H9 (cell line): ENCODE data around the gene RBSN. TPM values are rescaled to one million over a fixed set of nuclear protein-coding genes. Genes with fewer than 3 reads are reported as not detected.

Experiments used
- DNase-seq: peaks from one replicate; pipeline ENCODE4 v3.0.0-alpha.2; 2017
- H2AFZ ChIP-seq: one replicate; pipeline ENCODE4 v1.6.1; 2013; ENCODE audit warnings: mild to moderate bottlenecking, low read length, control low read depth, moderate library complexity
- H2AK5ac ChIP-seq: 2 replicates; pipeline ENCODE4 v1.6.1; 2013; ENCODE audit warnings: low read length, control low read depth, mixed read lengths; ENCODE audit not compliant: insufficient read length
- H2BK120ac ChIP-seq: one replicate; pipeline ENCODE4 v1.6.1; 2013; ENCODE audit warnings: low read depth, mild to moderate bottlenecking, low read length, control low read depth, inconsistent platforms; ENCODE audit not compliant: poor library complexity, severe bottlenecking
- H2BK12ac ChIP-seq: 2 replicates; pipeline ENCODE4 v1.6.1; 2013; ENCODE audit warnings: low read length, control low read depth, mixed read lengths, low read depth; ENCODE audit not compliant: insufficient read length
- H2BK15ac ChIP-seq: 2 replicates; pipeline ENCODE4 v1.6.1; 2013; ENCODE audit warnings: low read depth, low read length, control low read depth
- H2BK20ac ChIP-seq: one replicate; pipeline ENCODE4 v1.6.1; 2013; ENCODE audit warnings: low read depth, mild to moderate bottlenecking, low read length, control low read depth, inconsistent platforms; ENCODE audit not compliant: poor library complexity, severe bottlenecking
- H2BK5ac ChIP-seq: 2 replicates; pipeline ENCODE4 v1.6.1; 2013; ENCODE audit warnings: low read length, control low read depth, mixed read lengths; ENCODE audit not compliant: insufficient read length
- H3K14ac ChIP-seq: 2 replicates; pipeline ENCODE4 v1.6.1; 2013; ENCODE audit warnings: low read length, control low read depth; ENCODE audit not compliant: insufficient read depth
- H3K18ac ChIP-seq: 2 replicates; pipeline ENCODE4 v1.6.1; 2013; ENCODE audit warnings: low read depth, mild to moderate bottlenecking, mixed read lengths, low read length, control low read depth; ENCODE audit not compliant: insufficient read length
- H3K23ac ChIP-seq: 2 replicates; pipeline ENCODE4 v1.6.1; 2013; ENCODE audit warnings: low read length, control low read depth, mixed read lengths, low read depth; ENCODE audit not compliant: insufficient read length
- H3K23me2 ChIP-seq: 2 replicates; pipeline ENCODE4 v1.6.1; 2013; ENCODE audit warnings: low read depth, mild to moderate bottlenecking, mixed read lengths, low read length, control low read depth; ENCODE audit not compliant: insufficient read length, poor library complexity, severe bottlenecking
- H3K27ac ChIP-seq: 2 replicates; pipeline ENCODE4 v1.5.1; 2013; ENCODE audit warnings: low read length, control low read depth, mixed read lengths, low read depth; ENCODE audit not compliant: insufficient read length
- H3K27me3 ChIP-seq: 2 replicates; pipeline ENCODE4 v1.6.1; 2013; ENCODE audit warnings: low read length, control low read depth, inconsistent platforms; ENCODE audit not compliant: insufficient read depth
- H3K4ac ChIP-seq: 2 replicates; pipeline ENCODE4 v1.6.1; 2013; ENCODE audit warnings: low read depth, mild to moderate bottlenecking, control low read depth, inconsistent platforms, low read length, moderate library complexity
- H3K4me1 ChIP-seq: 2 replicates; pipeline ENCODE4 v1.6.1; 2013; ENCODE audit warnings: low read length, control low read depth, inconsistent platforms; ENCODE audit not compliant: insufficient read depth
- H3K4me2 ChIP-seq: 2 replicates; pipeline ENCODE4 v1.6.1; 2013; ENCODE audit warnings: low read length, control low read depth, mixed read lengths; ENCODE audit not compliant: insufficient read length, insufficient read depth
- H3K56ac ChIP-seq: 2 replicates; pipeline ENCODE4 v1.6.1; 2013; ENCODE audit warnings: low read depth, mild to moderate bottlenecking, mixed read lengths, low read length, control low read depth; ENCODE audit not compliant: insufficient read length
- H3K79me1 ChIP-seq: 2 replicates; pipeline ENCODE4 v1.6.1; 2013; ENCODE audit warnings: low read depth, mild to moderate bottlenecking, moderate library complexity, low read length, control low read depth, inconsistent platforms; ENCODE audit not compliant: insufficient read depth, poor library complexity, severe bottlenecking
- H3K79me2 ChIP-seq: 2 replicates; pipeline ENCODE4 v1.6.1; 2013; ENCODE audit warnings: low read length, control low read depth, inconsistent platforms; ENCODE audit not compliant: insufficient read depth
- H3K9ac ChIP-seq: 2 replicates; pipeline ENCODE4 v1.6.1; 2013; ENCODE audit warnings: low read length, control low read depth, mixed read lengths; ENCODE audit not compliant: insufficient read length; ENCODE audit errors: extremely low read depth
- H3K9me3 ChIP-seq: one replicate; pipeline ENCODE4 v1.6.1; 2013; ENCODE audit warnings: low read depth, low read length, inconsistent platforms; ENCODE audit not compliant: control insufficient read depth
- H3T11ph ChIP-seq: one replicate; pipeline ENCODE4 v1.6.1; 2013; ENCODE audit warnings: mild to moderate bottlenecking, low read length, control low read depth, inconsistent platforms
- H4K20me1 ChIP-seq: one replicate; pipeline ENCODE4 v1.6.1; 2013; ENCODE audit not compliant: control insufficient read depth, insufficient read length, insufficient read depth
- H4K5ac ChIP-seq: 2 replicates; pipeline ENCODE4 v1.6.1; 2013; ENCODE audit warnings: low read depth, mild to moderate bottlenecking, mixed read lengths, low read length, control low read depth; ENCODE audit not compliant: insufficient read length
- H4K8ac ChIP-seq: replicated peaks from 2 replicates; pipeline ENCODE4 v1.6.1; 2013; ENCODE audit warnings: low read length, control low read depth, mixed read lengths, low read depth; ENCODE audit not compliant: insufficient read length
- H4K91ac ChIP-seq: 2 replicates; pipeline ENCODE4 v1.6.1; 2013; ENCODE audit warnings: low read depth, mild to moderate bottlenecking, moderate library complexity, mixed read lengths, low read length, control low read depth; ENCODE audit not compliant: insufficient read length
- H3K27ac Mint-ChIP-seq, 3 experiments: 2 replicates in 2 of 3; 3 replicates in 1 of 3; pipeline ENCODE4 v1.8.0; 2020 to 2021; ENCODE audit warnings: mixed read lengths in 3 of 3, mild to moderate bottlenecking in 1 of 3, moderate library complexity in 1 of 3
- H3K27me3 Mint-ChIP-seq: 2 replicates; pipeline ENCODE4 v1.8.0; 2021; ENCODE audit warnings: low read depth, mild to moderate bottlenecking, moderate library complexity, mixed read lengths
- H3K36me3 Mint-ChIP-seq, 3 experiments: 2 replicates in 2 of 3; 3 replicates in 1 of 3; pipeline ENCODE4 v1.8.0; 2020 to 2021; ENCODE audit warnings: low read depth in 3 of 3, mixed read lengths in 3 of 3; ENCODE audit not compliant: insufficient read depth in 1 of 3
- H3K4me1 Mint-ChIP-seq, 2 experiments: 2 replicates each; pipeline ENCODE4 v1.8.0; 2020; ENCODE audit warnings: mixed read lengths in 2 of 2
- H3K4me3 Mint-ChIP-seq, 2 experiments: 2 replicates in 1 of 2; 3 replicates in 1 of 2; pipeline ENCODE4 v1.8.0; 2020 to 2021; ENCODE audit warnings: mild to moderate bottlenecking in 2 of 2, mixed read lengths in 2 of 2, moderate library complexity in 1 of 2
- H3K9me3 Mint-ChIP-seq, 2 experiments: 2 replicates in 1 of 2; 3 replicates in 1 of 2; pipeline ENCODE4 v1.8.0; 2020; ENCODE audit warnings: mild to moderate bottlenecking in 2 of 2, mixed read lengths in 2 of 2, moderate library complexity in 1 of 2
- CTCF ChIP-seq: fragments of 200-600 bp; sonication (generic); conservative IDR thresholded peaks from 3 replicates; pipeline ENCODE4 v1.8.0; 2021; ENCODE audit warnings: antibody characterized with exemption, mild to moderate bottlenecking
- WGBS: extraction: QIAGEN DNeasy Blood & Tissue Kit; methylation state at CpG from one replicate; pipeline ENCODE4 v1.1.7; 2013; ENCODE audit warnings: missing lambda C conversion rate, low lambda C conversion rate, mixed read lengths; ENCODE audit not compliant: insufficient read length; ENCODE audit errors: extremely low coverage; 5-methylcytosine and 5-hydroxymethylcytosine counted together
- total RNA-seq: library from RNA; stranded (reverse); gene quantifications from 2 replicates; pipeline ENCODE4 v1.2.1, GENCODE V29; 2021

Gene RBSN
- total RNA-seq, 1 experiment from 2014 or later = 16.0 TPM

- no peak overlapping the region for H2BK15ac ChIP-seq
- peaks cover 0 to 21% (median 19%) of the 10 kb centered on the region in 3 experiments; a peak in 5 of 7 replicates for H3K36me3 Mint-ChIP-seq
- WGBS = no CpG with 5 or more reads among the region's 3 CpGs
These were observed 2.9 kb downstream of the RBSN start for GRCh38 chr3:15096046-15096445.

More at GRCh38 chr3:15096046-15096445, 2.9 kb downstream of the RBSN start:
- Histone ChIP-seq H2BK5ac (no peak overlapping the region), H2AK5ac (no peak overlapping the region), H3K4me1 (peaks cover 3% of the 10 kb centered on the region; the same call in 1 of the 2 replicates), H2AFZ (no peak overlapping the region), H3K4ac (no peak overlapping the region), H4K91ac (no peak overlapping the region), H2BK120ac (no peak overlapping the region), H2BK12ac (no peak overlapping the region), H3K23ac (no peak overlapping the region), H3K23me2 (peaks cover 18% of the 10 kb centered on the region), H2BK20ac (no peak overlapping the region), H3K79me2 (peaks cover 5% of the 10 kb centered on the region; the same call in 1 of the 2 replicates), H3K14ac (no peak overlapping the region), H4K20me1 (no peaks in the 10 kb centered on the region), H3K9me3 (no peaks in the 10 kb centered on the region), H3T11ph (no peak overlapping the region), H3K4me2 (no peak overlapping the region), H3K27ac (no peak overlapping the region), H3K18ac (no peak overlapping the region), H3K56ac (no peak overlapping the region), H3K27me3 (no peaks in the 10 kb centered on the region), H3K9ac (no peak overlapping the region), H4K5ac (no peak overlapping the region), H4K8ac (no peak overlapping the region), H3K79me1 (peaks cover 8% of the 10 kb centered on the region)
- Mint-ChIP-seq H3K9me3 (no peaks in the 10 kb centered on the region; a peak in 1 of 5 replicates), H3K27me3 (no peaks in the 10 kb centered on the region), H3K27ac (no peak overlapping the region), H3K4me1 (peaks cover 13 to 16% of the 10 kb centered on the region in 2 experiments), H3K4me3 (no peak overlapping the region)
- no peak for TF ChIP-seq CTCF
- no peak for DNase-seq
